Measurements from ENCODE around the gene KIF16B.

- TF ChIP-seq, protein P1, sequence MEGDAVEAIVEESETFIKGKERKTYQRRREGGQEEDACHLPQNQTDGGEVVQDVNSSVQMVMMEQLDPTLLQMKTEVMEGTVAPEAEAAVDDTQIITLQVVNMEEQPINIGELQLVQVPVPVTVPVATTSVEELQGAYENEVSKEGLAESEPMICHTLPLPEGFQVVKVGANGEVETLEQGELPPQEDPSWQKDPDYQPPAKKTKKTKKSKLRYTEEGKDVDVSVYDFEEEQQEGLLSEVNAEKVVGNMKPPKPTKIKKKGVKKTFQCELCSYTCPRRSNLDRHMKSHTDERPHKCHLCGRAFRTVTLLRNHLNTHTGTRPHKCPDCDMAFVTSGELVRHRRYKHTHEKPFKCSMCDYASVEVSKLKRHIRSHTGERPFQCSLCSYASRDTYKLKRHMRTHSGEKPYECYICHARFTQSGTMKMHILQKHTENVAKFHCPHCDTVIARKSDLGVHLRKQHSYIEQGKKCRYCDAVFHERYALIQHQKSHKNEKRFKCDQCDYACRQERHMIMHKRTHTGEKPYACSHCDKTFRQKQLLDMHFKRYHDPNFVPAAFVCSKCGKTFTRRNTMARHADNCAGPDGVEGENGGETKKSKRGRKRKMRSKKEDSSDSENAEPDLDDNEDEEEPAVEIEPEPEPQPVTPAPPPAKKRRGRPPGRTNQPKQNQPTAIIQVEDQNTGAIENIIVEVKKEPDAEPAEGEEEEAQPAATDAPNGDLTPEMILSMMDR (IDR thresholded peaks at IDR 0.05; ENCODE audit: insufficient read depth, low read length) = no peak
- TF ChIP-seq POLR2AphosphoS5 (IDR thresholded peaks at IDR 0.05; ENCODE audit: low read depth) (no peak), SPI1 (IDR thresholded peaks at IDR 0.05; ENCODE audit: borderline replicate concordance, low read depth) (no peak), GABPA (IDR thresholded peaks at IDR 0.05; ENCODE audit: low read depth) (no peak)
- TF ChIP-seq, protein P2, sequence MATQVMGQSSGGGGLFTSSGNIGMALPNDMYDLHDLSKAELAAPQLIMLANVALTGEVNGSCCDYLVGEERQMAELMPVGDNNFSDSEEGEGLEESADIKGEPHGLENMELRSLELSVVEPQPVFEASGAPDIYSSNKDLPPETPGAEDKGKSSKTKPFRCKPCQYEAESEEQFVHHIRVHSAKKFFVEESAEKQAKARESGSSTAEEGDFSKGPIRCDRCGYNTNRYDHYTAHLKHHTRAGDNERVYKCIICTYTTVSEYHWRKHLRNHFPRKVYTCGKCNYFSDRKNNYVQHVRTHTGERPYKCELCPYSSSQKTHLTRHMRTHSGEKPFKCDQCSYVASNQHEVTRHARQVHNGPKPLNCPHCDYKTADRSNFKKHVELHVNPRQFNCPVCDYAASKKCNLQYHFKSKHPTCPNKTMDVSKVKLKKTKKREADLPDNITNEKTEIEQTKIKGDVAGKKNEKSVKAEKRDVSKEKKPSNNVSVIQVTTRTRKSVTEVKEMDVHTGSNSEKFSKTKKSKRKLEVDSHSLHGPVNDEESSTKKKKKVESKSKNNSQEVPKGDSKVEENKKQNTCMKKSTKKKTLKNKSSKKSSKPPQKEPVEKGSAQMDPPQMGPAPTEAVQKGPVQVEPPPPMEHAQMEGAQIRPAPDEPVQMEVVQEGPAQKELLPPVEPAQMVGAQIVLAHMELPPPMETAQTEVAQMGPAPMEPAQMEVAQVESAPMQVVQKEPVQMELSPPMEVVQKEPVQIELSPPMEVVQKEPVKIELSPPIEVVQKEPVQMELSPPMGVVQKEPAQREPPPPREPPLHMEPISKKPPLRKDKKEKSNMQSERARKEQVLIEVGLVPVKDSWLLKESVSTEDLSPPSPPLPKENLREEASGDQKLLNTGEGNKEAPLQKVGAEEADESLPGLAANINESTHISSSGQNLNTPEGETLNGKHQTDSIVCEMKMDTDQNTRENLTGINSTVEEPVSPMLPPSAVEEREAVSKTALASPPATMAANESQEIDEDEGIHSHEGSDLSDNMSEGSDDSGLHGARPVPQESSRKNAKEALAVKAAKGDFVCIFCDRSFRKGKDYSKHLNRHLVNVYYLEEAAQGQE (IDR thresholded peaks at IDR 0.05; ENCODE audit: insufficient replicate concordance, low read depth) = no peak
Measured at GRCh38 chr20:16366529-16366928, 206.7 kb downstream of the KIF16B start.
